HepG2 (cell line): ENCODE results near the gene CST3. TPM values are rescaled to one million over a fixed set of nuclear protein-coding genes. Genes with fewer than 3 reads are reported as not detected.
A peak's percentile ranks its signal among the peaks of the same experiment; 100 is the strongest.

Source experiments
- ATM ChIP-seq: fragments of 450-650 bp; IDR thresholded peaks from 2 replicates; pipeline ENCODE4 v1.7.1; 2017; ENCODE audit warnings: mild to moderate bottlenecking, borderline replicate concordance
- ISL2 ChIP-seq: sonication (generic); formaldehyde crosslinking; IDR thresholded peaks from 2 replicates; pipeline ENCODE4 v1.5.0; 2020; ENCODE audit warnings: missing genetic modification reagents
- KDM3A ChIP-seq: IDR thresholded peaks from 2 replicates; pipeline ENCODE4 v1.6.1; 2018; ENCODE audit warnings: low read depth, missing compliant biosample characterization
- MED8 ChIP-seq: sonication (generic); formaldehyde crosslinking; IDR thresholded peaks from 2 replicates; pipeline ENCODE4 v1.8.1; 2023; ENCODE audit warnings: mild to moderate bottlenecking, missing genetic modification reagents; ENCODE audit not compliant: insufficient replicate concordance
- MTA1 ChIP-seq: sonication (generic); formaldehyde crosslinking; IDR thresholded peaks from 2 replicates; pipeline ENCODE4 v1.4.0; 2020; ENCODE audit warnings: missing genetic modification reagents, mild to moderate bottlenecking, borderline replicate concordance
- MYC ChIP-seq: sonication (generic); formaldehyde crosslinking; IDR thresholded peaks from 2 replicates; pipeline ENCODE4 v1.9.0; 2021; ENCODE audit warnings: missing genetic modification reagents, borderline replicate concordance
- MZF1 ChIP-seq: sonication (generic); formaldehyde crosslinking; IDR thresholded peaks from 2 replicates; pipeline ENCODE4 v1.8.1; 2023; ENCODE audit warnings: mild to moderate bottlenecking, missing genetic modification reagents, borderline replicate concordance
- SP140L ChIP-seq: sonication (generic); formaldehyde crosslinking; IDR thresholded peaks from 2 replicates; pipeline ENCODE4 v1.4.0; 2020; ENCODE audit warnings: missing genetic modification reagents, borderline replicate concordance
- ZFP41 ChIP-seq: sonication (generic); formaldehyde crosslinking; IDR thresholded peaks from 2 replicates; pipeline ENCODE4 v1.4.0; 2020; ENCODE audit warnings: mild to moderate bottlenecking, missing genetic modification reagents, borderline replicate concordance
- ZNF83 ChIP-seq: sonication (generic); formaldehyde crosslinking; IDR thresholded peaks from 2 replicates; pipeline ENCODE4 v1.4.0; 2020; ENCODE audit warnings: missing genetic modification reagents, mild to moderate bottlenecking, borderline replicate concordance
- polyA plus RNA-seq, 8 experiments: library from polyadenylated mRNA; depleted of rRNA in 3 of 8; stranded (reverse) in 7 of 8; unstranded in 1 of 8; fragments of >200 nt; fragmentation: Illumina TruSeq in 4 of 8; extraction: Trizol in 4 of 8; gene quantifications; 2 replicates each; pipeline versions ENCODE4 v1.2.1 to v1.2.3, GENCODE V29; 2011 to 2016; ENCODE audit warnings: low read depth in 4 of 8, missing spikeins in 1 of 8, mixed read lengths in 1 of 8; ENCODE audit not compliant: insufficient read depth in 1 of 8
- total RNA-seq, 5 experiments: library from RNA; depleted of rRNA; stranded (reverse); fragments of >200 nt; fragmentation: Illumina TruSeq; extraction: Trizol; gene quantifications; 2 replicates each; pipeline ENCODE4 v1.2.3, GENCODE V29; 2016; ENCODE audit warnings: low read depth in 1 of 5
- TF ChIP-seq, protein P1 (sequence below): sonication (generic); formaldehyde crosslinking; IDR thresholded peaks from 2 replicates; pipeline ENCODE4 v1.5.0; 2020; ENCODE audit warnings: mild to moderate bottlenecking, missing genetic modification reagents, borderline replicate concordance
- TF ChIP-seq, protein P2 (sequence below): sonication (generic); formaldehyde crosslinking; IDR thresholded peaks from 2 replicates; pipeline ENCODE4 v1.4.0; 2020; ENCODE audit warnings: missing genetic modification reagents
- TF ChIP-seq, protein P3 (sequence below): IDR thresholded peaks from 2 replicates; pipeline ENCODE4 v1.6.1; 2012; ENCODE audit warnings: low read depth, low read length, improper control_type of control experiment
- TF ChIP-seq, protein P4 (sequence below): sonication (generic); formaldehyde crosslinking; IDR thresholded peaks from 2 replicates; pipeline ENCODE4 v1.4.0; 2020; ENCODE audit warnings: mild to moderate bottlenecking, missing genetic modification reagents

Gene CST3
- total and polyA plus RNA-seq, 2 of the 13 experiments (the other 11 are each of a cell fraction or from before 2014, with no cell fraction given): 690 to 1,005 TPM

DNA sequence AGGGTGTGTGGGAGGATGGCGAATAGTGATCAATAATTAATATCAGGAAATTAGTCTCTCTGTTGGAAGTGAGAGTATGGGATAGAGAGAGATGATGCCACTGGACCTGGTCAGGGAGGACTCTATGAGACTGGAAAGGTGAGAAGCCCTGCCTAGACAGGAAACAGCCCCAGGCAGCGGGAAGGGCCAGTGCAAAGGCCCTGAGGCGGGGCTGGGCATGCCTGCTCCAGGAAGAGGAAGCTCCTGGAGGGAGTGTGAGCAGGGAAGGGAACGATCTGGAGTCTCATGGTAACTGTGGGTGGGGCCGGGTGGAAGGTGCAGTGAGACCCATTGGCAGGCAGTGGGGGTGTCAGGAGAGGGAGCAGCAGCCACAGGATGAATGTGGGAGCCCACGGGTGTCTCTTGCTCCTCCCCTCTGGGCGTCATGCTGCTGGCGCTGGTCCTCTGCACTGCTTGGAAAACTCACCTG is 1.8 kb upstream of the CST3 start (continued):
- TF ChIP-seq, protein P1, sequence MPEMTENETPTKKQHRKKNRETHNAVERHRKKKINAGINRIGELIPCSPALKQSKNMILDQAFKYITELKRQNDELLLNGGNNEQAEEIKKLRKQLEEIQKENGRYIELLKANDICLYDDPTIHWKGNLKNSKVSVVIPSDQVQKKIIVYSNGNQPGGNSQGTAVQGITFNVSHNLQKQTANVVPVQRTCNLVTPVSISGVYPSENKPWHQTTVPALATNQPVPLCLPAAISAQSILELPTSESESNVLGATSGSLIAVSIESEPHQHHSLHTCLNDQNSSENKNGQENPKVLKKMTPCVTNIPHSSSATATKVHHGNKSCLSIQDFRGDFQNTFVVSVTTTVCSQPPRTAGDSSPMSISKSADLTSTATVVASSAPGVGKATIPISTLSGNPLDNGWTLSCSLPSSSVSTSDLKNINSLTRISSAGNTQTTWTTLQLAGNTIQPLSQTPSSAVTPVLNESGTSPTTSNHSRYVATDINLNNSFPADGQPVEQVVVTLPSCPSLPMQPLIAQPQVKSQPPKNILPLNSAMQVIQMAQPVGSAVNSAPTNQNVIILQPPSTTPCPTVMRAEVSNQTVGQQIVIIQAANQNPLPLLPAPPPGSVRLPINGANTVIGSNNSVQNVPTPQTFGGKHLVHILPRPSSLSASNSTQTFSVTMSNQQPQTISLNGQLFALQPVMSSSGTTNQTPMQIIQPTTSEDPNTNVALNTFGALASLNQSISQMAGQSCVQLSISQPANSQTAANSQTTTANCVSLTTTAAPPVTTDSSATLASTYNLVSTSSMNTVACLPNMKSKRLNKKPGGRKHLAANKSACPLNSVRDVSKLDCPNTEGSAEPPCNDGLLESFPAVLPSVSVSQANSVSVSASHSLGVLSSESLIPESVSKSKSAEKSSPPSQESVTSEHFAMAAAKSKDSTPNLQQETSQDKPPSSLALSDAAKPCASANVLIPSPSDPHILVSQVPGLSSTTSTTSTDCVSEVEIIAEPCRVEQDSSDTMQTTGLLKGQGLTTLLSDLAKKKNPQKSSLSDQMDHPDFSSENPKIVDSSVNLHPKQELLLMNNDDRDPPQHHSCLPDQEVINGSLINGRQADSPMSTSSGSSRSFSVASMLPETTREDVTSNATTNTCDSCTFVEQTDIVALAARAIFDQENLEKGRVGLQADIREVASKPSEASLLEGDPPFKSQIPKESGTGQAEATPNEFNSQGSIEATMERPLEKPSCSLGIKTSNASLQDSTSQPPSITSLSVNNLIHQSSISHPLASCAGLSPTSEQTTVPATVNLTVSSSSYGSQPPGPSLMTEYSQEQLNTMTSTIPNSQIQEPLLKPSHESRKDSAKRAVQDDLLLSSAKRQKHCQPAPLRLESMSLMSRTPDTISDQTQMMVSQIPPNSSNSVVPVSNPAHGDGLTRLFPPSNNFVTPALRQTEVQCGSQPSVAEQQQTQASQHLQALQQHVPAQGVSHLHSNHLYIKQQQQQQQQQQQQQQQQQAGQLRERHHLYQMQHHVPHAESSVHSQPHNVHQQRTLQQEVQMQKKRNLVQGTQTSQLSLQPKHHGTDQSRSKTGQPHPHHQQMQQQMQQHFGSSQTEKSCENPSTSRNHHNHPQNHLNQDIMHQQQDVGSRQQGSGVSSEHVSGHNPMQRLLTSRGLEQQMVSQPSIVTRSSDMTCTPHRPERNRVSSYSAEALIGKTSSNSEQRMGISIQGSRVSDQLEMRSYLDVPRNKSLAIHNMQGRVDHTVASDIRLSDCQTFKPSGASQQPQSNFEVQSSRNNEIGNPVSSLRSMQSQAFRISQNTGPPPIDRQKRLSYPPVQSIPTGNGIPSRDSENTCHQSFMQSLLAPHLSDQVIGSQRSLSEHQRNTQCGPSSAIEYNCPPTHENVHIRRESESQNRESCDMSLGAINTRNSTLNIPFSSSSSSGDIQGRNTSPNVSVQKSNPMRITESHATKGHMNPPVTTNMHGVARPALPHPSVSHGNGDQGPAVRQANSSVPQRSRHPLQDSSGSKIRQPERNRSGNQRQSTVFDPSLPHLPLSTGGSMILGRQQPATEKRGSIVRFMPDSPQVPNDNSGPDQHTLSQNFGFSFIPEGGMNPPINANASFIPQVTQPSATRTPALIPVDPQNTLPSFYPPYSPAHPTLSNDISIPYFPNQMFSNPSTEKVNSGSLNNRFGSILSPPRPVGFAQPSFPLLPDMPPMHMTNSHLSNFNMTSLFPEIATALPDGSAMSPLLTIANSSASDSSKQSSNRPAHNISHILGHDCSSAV (CRISPR knock-in tag): no peak
- peak; percentile 54 for TF ChIP-seq MYC
- TF ChIP-seq MED8 (CRISPR knock-in tag): peak; percentile 61
- TF ChIP-seq, protein P2, sequence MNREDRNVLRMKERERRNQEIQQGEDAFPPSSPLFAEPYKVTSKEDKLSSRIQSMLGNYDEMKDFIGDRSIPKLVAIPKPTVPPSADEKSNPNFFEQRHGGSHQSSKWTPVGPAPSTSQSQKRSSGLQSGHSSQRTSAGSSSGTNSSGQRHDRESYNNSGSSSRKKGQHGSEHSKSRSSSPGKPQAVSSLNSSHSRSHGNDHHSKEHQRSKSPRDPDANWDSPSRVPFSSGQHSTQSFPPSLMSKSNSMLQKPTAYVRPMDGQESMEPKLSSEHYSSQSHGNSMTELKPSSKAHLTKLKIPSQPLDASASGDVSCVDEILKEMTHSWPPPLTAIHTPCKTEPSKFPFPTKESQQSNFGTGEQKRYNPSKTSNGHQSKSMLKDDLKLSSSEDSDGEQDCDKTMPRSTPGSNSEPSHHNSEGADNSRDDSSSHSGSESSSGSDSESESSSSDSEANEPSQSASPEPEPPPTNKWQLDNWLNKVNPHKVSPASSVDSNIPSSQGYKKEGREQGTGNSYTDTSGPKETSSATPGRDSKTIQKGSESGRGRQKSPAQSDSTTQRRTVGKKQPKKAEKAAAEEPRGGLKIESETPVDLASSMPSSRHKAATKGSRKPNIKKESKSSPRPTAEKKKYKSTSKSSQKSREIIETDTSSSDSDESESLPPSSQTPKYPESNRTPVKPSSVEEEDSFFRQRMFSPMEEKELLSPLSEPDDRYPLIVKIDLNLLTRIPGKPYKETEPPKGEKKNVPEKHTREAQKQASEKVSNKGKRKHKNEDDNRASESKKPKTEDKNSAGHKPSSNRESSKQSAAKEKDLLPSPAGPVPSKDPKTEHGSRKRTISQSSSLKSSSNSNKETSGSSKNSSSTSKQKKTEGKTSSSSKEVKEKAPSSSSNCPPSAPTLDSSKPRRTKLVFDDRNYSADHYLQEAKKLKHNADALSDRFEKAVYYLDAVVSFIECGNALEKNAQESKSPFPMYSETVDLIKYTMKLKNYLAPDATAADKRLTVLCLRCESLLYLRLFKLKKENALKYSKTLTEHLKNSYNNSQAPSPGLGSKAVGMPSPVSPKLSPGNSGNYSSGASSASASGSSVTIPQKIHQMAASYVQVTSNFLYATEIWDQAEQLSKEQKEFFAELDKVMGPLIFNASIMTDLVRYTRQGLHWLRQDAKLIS (CRISPR knock-in tag): no peak
- no peak for TF ChIP-seq SP140L (CRISPR knock-in tag)
- TF ChIP-seq, protein P3, sequence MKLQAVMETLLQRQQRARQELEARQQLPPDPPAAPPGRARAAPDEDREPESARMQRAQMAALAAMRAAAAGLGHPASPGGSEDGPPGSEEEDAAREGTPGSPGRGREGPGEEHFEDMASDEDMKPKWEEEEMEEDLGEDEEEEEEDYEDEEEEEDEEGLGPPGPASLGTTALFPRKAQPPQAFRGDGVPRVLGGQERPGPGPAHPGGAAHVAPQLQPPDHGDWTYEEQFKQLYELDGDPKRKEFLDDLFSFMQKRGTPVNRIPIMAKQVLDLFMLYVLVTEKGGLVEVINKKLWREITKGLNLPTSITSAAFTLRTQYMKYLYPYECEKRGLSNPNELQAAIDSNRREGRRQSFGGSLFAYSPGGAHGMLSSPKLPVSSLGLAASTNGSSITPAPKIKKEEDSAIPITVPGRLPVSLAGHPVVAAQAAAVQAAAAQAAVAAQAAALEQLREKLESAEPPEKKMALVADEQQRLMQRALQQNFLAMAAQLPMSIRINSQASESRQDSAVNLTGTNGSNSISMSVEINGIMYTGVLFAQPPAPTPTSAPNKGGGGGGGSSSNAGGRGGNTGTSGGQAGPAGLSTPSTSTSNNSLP: no peak
- TF ChIP-seq KDM3A: no peak
- no peak for TF ChIP-seq ATM
- TF ChIP-seq MTA1 (CRISPR knock-in tag): peak; percentile 41; the same call in 1 of the 2 replicates
- TF ChIP-seq ZNF83 (CRISPR knock-in tag): peak; percentile 54; the same call in 1 of the 2 replicates
- TF ChIP-seq, protein P4, sequence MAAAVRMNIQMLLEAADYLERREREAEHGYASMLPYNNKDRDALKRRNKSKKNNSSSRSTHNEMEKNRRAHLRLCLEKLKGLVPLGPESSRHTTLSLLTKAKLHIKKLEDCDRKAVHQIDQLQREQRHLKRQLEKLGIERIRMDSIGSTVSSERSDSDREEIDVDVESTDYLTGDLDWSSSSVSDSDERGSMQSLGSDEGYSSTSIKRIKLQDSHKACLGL: no peak
- peak; percentile 56; the same call in 1 of the 2 replicates for TF ChIP-seq MZF1 (CRISPR knock-in tag)
- TF ChIP-seq ISL2: no peak
- peak; percentile 62; the same call in 1 of the 2 replicates for TF ChIP-seq ZFP41 (CRISPR knock-in tag)
